Neural cell (in vitro differentiated cells): Measurements from ENCODE around the gene CD52. TPM values are rescaled to one million over a fixed set of nuclear protein-coding genes. Genes with fewer than 3 reads are reported as not detected.

ENCODE experiments used
- H2AFZ ChIP-seq: fragments of 200-600, 300-800 bp; sonication (generic), shearing (Covaris generic); 2 replicates; pipeline ENCODE4 v1.6.0; 2014; ENCODE audit warnings: low read depth, mild to moderate bottlenecking, antibody characterized with exemption, low read length, moderate library complexity
- H3F3A ChIP-seq: fragments of 200-600 bp; shearing (Covaris generic); 2 replicates; pipeline ENCODE4 v1.6.1; 2016; ENCODE audit warnings: mild to moderate bottlenecking, moderate library complexity, mixed read lengths, antibody characterized with exemption, low read length; ENCODE audit not compliant: insufficient read depth, poor library complexity, severe bottlenecking
- H3K27ac ChIP-seq: fragments of 200-600, 300-800 bp; sonication (generic), shearing (Covaris generic); 2 replicates; pipeline ENCODE4 v1.5.1; 2014; ENCODE audit warnings: mild to moderate bottlenecking, low read length, moderate library complexity
- H3K27me3 ChIP-seq: fragments of 300-800, 200-600 bp; sonication (generic), shearing (Covaris generic); 2 replicates; pipeline ENCODE4 v1.6.0; 2014; ENCODE audit warnings: mild to moderate bottlenecking, low read depth, low read length, moderate library complexity; ENCODE audit not compliant: insufficient read depth
- H3K36me3 ChIP-seq: fragments of 300-800, 200-600 bp; sonication (generic), shearing (Covaris generic); 2 replicates; pipeline ENCODE4 v1.5.1; 2014; ENCODE audit warnings: mild to moderate bottlenecking, antibody characterized with exemption, low read length, moderate library complexity; ENCODE audit not compliant: insufficient read depth
- H3K4me2 ChIP-seq: fragments of 300-800, 200-600 bp; sonication (generic), shearing (Covaris generic); 2 replicates; pipeline ENCODE4 v1.6.0; 2014; ENCODE audit warnings: mild to moderate bottlenecking, low read length
- H3K4me3 ChIP-seq: fragments of 300-800, 200-600 bp; sonication (generic), shearing (Covaris generic); 2 replicates; pipeline ENCODE4 v1.5.1; 2014; ENCODE audit warnings: mild to moderate bottlenecking, low read length, moderate library complexity
- H3K79me2 ChIP-seq: fragments of 200-600 bp; shearing (Covaris generic); replicated peaks from 2 replicates; pipeline ENCODE4 v1.6.0; 2014; ENCODE audit warnings: mild to moderate bottlenecking, low read length, moderate library complexity; ENCODE audit not compliant: insufficient read depth
- H3K9ac ChIP-seq: fragments of 300-800, 200-600 bp; sonication (generic), shearing (Covaris generic); 2 replicates; pipeline ENCODE4 v1.6.1; 2016; ENCODE audit warnings: mild to moderate bottlenecking, low read length, mixed read lengths
- H3K9me2 ChIP-seq: fragments of 200-600 bp; shearing (Covaris generic); 2 replicates; pipeline ENCODE4 v1.6.1; 2016; ENCODE audit warnings: mild to moderate bottlenecking, low read length, mixed read lengths; ENCODE audit not compliant: insufficient read depth
- H3K9me3 ChIP-seq: fragments of 200-600, 300-800 bp; sonication (generic), shearing (Covaris generic); 2 replicates; pipeline ENCODE4 v1.6.1; 2016; ENCODE audit warnings: mild to moderate bottlenecking, mixed run types, low read length, moderate library complexity, mixed read lengths
- H4K20me1 ChIP-seq: fragments of 200-600 bp; shearing (Covaris generic); 2 replicates; pipeline ENCODE4 v1.6.1; 2016; ENCODE audit warnings: mild to moderate bottlenecking, mixed run types; ENCODE audit not compliant: insufficient read depth
- CTCF ChIP-seq: fragments of 450-650 bp; IDR thresholded peaks from 2 replicates; pipeline ENCODE4 v1.5.1; 2014; ENCODE audit warnings: antibody characterized with exemption, mild to moderate bottlenecking, moderate library complexity; ENCODE audit not compliant: poor library complexity, severe bottlenecking
- EZH2 ChIP-seq: fragments of 200-600, 300-800 bp; shearing (Covaris generic), sonication (generic); IDR thresholded peaks from 2 replicates; pipeline ENCODE4 v1.6.1; 2014; ENCODE audit warnings: antibody characterized with exemption, low read length, borderline replicate concordance, mild to moderate bottlenecking; ENCODE audit not compliant: insufficient read depth, poor library complexity, severe bottlenecking
- MXI1 ChIP-seq: fragments of 450-650 bp; conservative IDR thresholded peaks from 2 replicates; pipeline ENCODE4 v1.6.1; 2014; ENCODE audit warnings: antibody characterized with exemption, mild to moderate bottlenecking; ENCODE audit not compliant: poor library complexity, severe bottlenecking
- RAD21 ChIP-seq: fragments of 450-650 bp; conservative IDR thresholded peaks from 2 replicates; pipeline ENCODE4 v1.6.1; 2014; ENCODE audit warnings: antibody characterized with exemption, mild to moderate bottlenecking, moderate library complexity
- TAF1 ChIP-seq: IDR thresholded peaks from 2 replicates; pipeline ENCODE4 v1.6.1; 2012; ENCODE audit warnings: low read depth
- polyA plus RNA-seq: library from polyadenylated mRNA; depleted of rRNA; stranded (reverse); fragments of >200 nt; gene quantifications from 2 replicates; pipeline ENCODE4 v1.2.3, GENCODE V29; 2014
- TF ChIP-seq, protein P1 (sequence below): IDR thresholded peaks from 2 replicates; pipeline ENCODE4 v1.6.1; 2012; ENCODE audit warnings: borderline replicate concordance

CD52 gene
- polyA plus RNA-seq, 1 donor from 2014 or later = not detected

- H2AFZ ChIP-seq = no peak overlapping the region
- H3K9ac ChIP-seq = no peak overlapping the region
- H3F3A ChIP-seq = no peaks in the 10 kb centered on the region
- H3K27me3 ChIP-seq = no peaks in the 10 kb centered on the region
- H3K9me3 ChIP-seq = no peaks in the 10 kb centered on the region
- no peak overlapping the region for H3K27ac ChIP-seq
- TF ChIP-seq CTCF (no peak), MXI1 (no peak), RAD21 (no peak)
- TF ChIP-seq, protein P1, sequence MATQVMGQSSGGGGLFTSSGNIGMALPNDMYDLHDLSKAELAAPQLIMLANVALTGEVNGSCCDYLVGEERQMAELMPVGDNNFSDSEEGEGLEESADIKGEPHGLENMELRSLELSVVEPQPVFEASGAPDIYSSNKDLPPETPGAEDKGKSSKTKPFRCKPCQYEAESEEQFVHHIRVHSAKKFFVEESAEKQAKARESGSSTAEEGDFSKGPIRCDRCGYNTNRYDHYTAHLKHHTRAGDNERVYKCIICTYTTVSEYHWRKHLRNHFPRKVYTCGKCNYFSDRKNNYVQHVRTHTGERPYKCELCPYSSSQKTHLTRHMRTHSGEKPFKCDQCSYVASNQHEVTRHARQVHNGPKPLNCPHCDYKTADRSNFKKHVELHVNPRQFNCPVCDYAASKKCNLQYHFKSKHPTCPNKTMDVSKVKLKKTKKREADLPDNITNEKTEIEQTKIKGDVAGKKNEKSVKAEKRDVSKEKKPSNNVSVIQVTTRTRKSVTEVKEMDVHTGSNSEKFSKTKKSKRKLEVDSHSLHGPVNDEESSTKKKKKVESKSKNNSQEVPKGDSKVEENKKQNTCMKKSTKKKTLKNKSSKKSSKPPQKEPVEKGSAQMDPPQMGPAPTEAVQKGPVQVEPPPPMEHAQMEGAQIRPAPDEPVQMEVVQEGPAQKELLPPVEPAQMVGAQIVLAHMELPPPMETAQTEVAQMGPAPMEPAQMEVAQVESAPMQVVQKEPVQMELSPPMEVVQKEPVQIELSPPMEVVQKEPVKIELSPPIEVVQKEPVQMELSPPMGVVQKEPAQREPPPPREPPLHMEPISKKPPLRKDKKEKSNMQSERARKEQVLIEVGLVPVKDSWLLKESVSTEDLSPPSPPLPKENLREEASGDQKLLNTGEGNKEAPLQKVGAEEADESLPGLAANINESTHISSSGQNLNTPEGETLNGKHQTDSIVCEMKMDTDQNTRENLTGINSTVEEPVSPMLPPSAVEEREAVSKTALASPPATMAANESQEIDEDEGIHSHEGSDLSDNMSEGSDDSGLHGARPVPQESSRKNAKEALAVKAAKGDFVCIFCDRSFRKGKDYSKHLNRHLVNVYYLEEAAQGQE = no peak
- H3K79me2 ChIP-seq = no peaks in the 10 kb centered on the region
- H3K9me2 ChIP-seq = no peaks in the 10 kb centered on the region
- H3K4me2 ChIP-seq = no peak overlapping the region
- H4K20me1 ChIP-seq = no peaks in the 10 kb centered on the region
- no peak overlapping the region for H3K4me3 ChIP-seq
- no peaks in the 10 kb centered on the region for H3K36me3 ChIP-seq
Observed at GRCh38 chr1:26344147-26344920, 26.6 kb downstream of the CD52 start.

GRCh38 chr1:26345718-26346117 lies 28.0 kb downstream of the CD52 start:
- no peaks in the 10 kb centered on the region for H4K20me1 ChIP-seq
- TF ChIP-seq, protein P1 = no peak
- TF ChIP-seq EZH2 (no peak), MXI1 (no peak), RAD21 (no peak), CTCF (no peak), TAF1 (no peak)

More at GRCh38 chr1:26345718-26346117, 28.0 kb downstream of the CD52 start:
- H3K4me3 ChIP-seq = no peak overlapping the region
- H3K4me2 ChIP-seq = no peak overlapping the region
- H3K36me3 ChIP-seq = no peaks in the 10 kb centered on the region
- H3K27me3 ChIP-seq = no peaks in the 10 kb centered on the region
- H3K9me3 ChIP-seq = no peaks in the 10 kb centered on the region
- H3K79me2 ChIP-seq = no peaks in the 10 kb centered on the region
- no peaks in the 10 kb centered on the region for H3K9me2 ChIP-seq
- no peaks in the 10 kb centered on the region for H3F3A ChIP-seq
- no peak overlapping the region for H3K27ac ChIP-seq
- no peak overlapping the region for H2AFZ ChIP-seq
- H3K9ac ChIP-seq = no peak overlapping the region
